ENCODE results near the gene SEMA3F. TPM values are rescaled to one million over a fixed set of nuclear protein-coding genes. Genes with fewer than 3 reads are reported as not detected.

Gene SEMA3F
- polyA plus RNA-seq, 2 of the 4 experiments (the other 2 are of a cell fraction), result 2.9 to 10.6 TPM

DNA sequence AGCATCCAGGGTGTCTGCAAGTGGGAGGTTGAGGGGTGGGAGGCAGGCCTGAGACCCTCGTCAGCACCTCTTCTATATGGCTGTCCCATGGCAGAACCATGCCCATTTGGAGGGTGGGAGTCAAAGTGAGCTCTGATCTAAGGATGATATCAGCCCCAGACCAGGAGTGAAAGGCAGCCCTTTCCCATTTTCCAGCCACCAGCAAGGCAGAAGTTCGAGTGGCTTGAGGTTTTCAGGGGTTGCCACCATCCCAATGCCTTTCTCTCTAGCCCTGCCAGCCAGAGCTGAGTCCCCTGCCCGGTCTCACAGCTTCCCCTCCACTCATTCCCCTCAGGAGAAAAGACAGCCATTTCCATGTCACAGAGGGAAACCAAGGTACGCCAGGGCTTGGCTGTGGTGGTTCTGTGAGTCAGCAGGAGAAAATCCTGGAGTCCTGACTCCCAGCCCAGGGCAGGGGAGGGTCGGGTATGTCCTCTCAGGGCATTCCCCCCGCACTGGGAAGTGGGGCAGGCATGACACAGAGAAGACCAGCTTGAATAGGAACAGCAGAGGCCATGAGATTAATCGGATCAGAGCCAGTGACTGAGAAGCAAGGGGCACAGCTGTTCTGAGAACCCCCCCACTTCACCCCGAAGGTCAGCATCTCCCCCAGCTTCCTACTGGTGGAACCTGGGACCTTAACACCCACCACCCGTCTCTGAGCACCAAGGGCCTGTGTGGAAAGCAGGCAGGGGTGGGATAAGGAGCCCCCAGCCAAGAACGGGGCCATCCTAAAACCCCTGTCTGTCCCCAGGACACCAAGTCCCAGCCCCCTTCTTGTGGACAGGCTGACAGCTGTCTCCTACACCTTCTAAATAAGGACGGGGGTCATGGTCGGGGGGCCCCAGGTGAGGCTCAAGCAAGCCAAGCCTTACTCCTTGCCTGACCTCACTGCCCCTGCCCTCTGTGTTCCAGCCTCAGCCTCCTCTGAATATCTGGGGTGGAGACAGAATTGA lies 49.0 kb downstream of the SEMA3F start:
- no peak for TF ChIP-seq RAD21 (conservative IDR thresholded peaks at IDR 0.05 in 1 of 2, IDR thresholded peaks at IDR 0.05 in 1 of 2)
- TF ChIP-seq HOXB5 (CRISPR knock-in tag; IDR thresholded peaks at IDR 0.05), result no peak
- TF ChIP-seq ELK1 (IDR thresholded peaks at IDR 0.05; ENCODE audit: low read depth, low read length), result no peak
- no peak for TF ChIP-seq NPAS2 (CRISPR knock-in tag; IDR thresholded peaks at IDR 0.05; ENCODE audit: borderline replicate concordance)
- TF ChIP-seq, protein P1, sequence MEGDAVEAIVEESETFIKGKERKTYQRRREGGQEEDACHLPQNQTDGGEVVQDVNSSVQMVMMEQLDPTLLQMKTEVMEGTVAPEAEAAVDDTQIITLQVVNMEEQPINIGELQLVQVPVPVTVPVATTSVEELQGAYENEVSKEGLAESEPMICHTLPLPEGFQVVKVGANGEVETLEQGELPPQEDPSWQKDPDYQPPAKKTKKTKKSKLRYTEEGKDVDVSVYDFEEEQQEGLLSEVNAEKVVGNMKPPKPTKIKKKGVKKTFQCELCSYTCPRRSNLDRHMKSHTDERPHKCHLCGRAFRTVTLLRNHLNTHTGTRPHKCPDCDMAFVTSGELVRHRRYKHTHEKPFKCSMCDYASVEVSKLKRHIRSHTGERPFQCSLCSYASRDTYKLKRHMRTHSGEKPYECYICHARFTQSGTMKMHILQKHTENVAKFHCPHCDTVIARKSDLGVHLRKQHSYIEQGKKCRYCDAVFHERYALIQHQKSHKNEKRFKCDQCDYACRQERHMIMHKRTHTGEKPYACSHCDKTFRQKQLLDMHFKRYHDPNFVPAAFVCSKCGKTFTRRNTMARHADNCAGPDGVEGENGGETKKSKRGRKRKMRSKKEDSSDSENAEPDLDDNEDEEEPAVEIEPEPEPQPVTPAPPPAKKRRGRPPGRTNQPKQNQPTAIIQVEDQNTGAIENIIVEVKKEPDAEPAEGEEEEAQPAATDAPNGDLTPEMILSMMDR (IDR thresholded peaks at IDR 0.05), result no peak
- TF ChIP-seq ZNF302 (CRISPR knock-in tag; IDR thresholded peaks at IDR 0.05), result no peak
- TF ChIP-seq, protein P2, sequence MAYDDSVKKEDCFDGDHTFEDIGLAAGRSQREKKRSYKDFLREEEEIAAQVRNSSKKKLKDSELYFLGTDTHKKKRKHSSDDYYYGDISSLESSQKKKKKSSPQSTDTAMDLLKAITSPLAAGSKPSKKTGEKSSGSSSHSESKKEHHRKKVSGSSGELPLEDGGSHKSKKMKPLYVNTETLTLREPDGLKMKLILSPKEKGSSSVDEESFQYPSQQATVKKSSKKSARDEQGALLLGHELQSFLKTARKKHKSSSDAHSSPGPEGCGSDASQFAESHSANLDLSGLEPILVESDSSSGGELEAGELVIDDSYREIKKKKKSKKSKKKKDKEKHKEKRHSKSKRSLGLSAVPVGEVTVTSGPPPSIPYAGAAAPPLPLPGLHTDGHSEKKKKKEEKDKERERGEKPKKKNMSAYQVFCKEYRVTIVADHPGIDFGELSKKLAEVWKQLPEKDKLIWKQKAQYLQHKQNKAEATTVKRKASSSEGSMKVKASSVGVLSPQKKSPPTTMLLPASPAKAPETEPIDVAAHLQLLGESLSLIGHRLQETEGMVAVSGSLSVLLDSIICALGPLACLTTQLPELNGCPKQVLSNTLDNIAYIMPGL (CRISPR knock-in tag; IDR thresholded peaks at IDR 0.05; ENCODE audit: borderline replicate concordance), result no peak
- no peak for TF ChIP-seq HEYL (CRISPR knock-in tag; IDR thresholded peaks at IDR 0.05)
- no peak for TF ChIP-seq E2F6 (IDR thresholded peaks at IDR 0.05; ENCODE audit: borderline replicate concordance, low read depth)
- no peak for TF ChIP-seq MAZ (IDR thresholded peaks at IDR 0.05; ENCODE audit: borderline replicate concordance, low read depth, low read length)
- no peak for TF ChIP-seq EP300 (IDR thresholded peaks at IDR 0.05)
- TF ChIP-seq, protein P3, sequence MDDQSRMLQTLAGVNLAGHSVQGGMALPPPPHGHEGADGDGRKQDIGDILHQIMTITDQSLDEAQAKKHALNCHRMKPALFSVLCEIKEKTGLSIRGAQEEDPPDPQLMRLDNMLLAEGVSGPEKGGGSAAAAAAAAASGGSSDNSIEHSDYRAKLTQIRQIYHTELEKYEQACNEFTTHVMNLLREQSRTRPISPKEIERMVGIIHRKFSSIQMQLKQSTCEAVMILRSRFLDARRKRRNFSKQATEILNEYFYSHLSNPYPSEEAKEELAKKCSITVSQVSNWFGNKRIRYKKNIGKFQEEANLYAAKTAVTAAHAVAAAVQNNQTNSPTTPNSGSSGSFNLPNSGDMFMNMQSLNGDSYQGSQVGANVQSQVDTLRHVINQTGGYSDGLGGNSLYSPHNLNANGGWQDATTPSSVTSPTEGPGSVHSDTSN (IDR thresholded peaks at IDR 0.05), result no peak
- no peak for TF ChIP-seq RCOR1 (IDR thresholded peaks at IDR 0.05; ENCODE audit: low read depth, low read length)
- no peak for TF ChIP-seq SREBF2 (IDR thresholded peaks at IDR 0.05)
- no peak for TF ChIP-seq JUN (IDR thresholded peaks at IDR 0.05)
- CTCF ChIA-PET, result interaction anchor here (0.8 to 4.7 kb wide), 5 partner anchors 11 to 23 kb away, joined by 3 to 46 read pairs (median 7); partner anchors contain the start of gene GNAT1
- no peak for FAIRE-seq
- Histone ChIP-seq H3K4me1 (no peaks in the 10 kb centered on the region; the same call in 2 of the 3 replicates), H3K27ac (no peak overlapping the region), H3K4me2 (no peak overlapping the region), H3K9me3 (no peaks in the 10 kb centered on the region), H3K4me3 (no peak overlapping the region)
- no peak for DNase-seq (ENCODE audit: low read depth in 1 of 2, low spot score in 1 of 2)
- WGBS (ENCODE audit: missing lambda C conversion rate), result 67% methylated on average over 7 of the region's 12 CpGs
- POLR2A ChIA-PET, result no interaction called here
- ATAC-seq, result no peak

GRCh38 chr3:50204804-50205412 lies 49.8 kb downstream of the SEMA3F start, which contains the start of gene SLC38A3:
SLC38A3 (plus strand) TSS chr3:50205271; CDS start chr3:50214200, 8,929 bp downstream.
- no CpG with 5 or more reads among the region's 41 CpGs for WGBS (ENCODE audit: missing lambda C conversion rate)
- ChIA-PET POLR2A (no interaction called here), CTCF (interaction anchor here (0.8 to 4.7 kb wide), 4 partner anchors 12 to 83 kb away, joined by 3 to 46 read pairs (median 6); partner anchors contain the start of gene GNAT1)
- ATAC-seq (peak in 1 of 2 experiments; percentile 32; a peak in 2 of 6 replicates), DNase-seq (ENCODE audit: low read depth in 1 of 2, low spot score in 1 of 2) (no peak), FAIRE-seq (no peak)
- no peak within 1 kb of the TSS for H3K4me3 ChIP-seq
- H3K9me3 ChIP-seq, result no peaks in the 10 kb centered on the region
- H3K4me1 ChIP-seq, result no peaks in the 10 kb centered on the region; the same call in 2 of the 3 replicates
- H3K27ac ChIP-seq, result 0 out of 6 replicates have a peak within 1 kb of the TSS, but pooled peaks of 1 of the 2 experiments have one; percentile 26
- TF ChIP-seq JUN (IDR thresholded peaks at IDR 0.05), result no peak
- no peak for TF ChIP-seq POLR2A (IDR thresholded peaks at IDR 0.05; ENCODE audit: low read length)
- TF ChIP-seq MAZ (IDR thresholded peaks at IDR 0.05; ENCODE audit: borderline replicate concordance, low read depth, low read length), result no peak
- TF ChIP-seq TP53 (CRISPR knock-in tag; IDR thresholded peaks at IDR 0.05), result no peak
- TF ChIP-seq, protein P3 (IDR thresholded peaks at IDR 0.05), result no peak
- no peak for TF ChIP-seq CBX2 (IDR thresholded peaks at IDR 0.05; ENCODE audit: borderline replicate concordance, low read depth)
- peak within 1 kb of the TSS; percentile 61 for H3K4me2 ChIP-seq

Data from A549 (cell line).